ENCODE data around the gene MYBPH.

Gene MYBPH

GRCh38 chr1:203197625-203198024 is 22.0 kb upstream of the MYBPH start:
- H3K4me3 ChIP-seq (replicated peaks; ENCODE audit: low read depth, low read length), result no peak overlapping the region
- peak; percentile 52 for DNase-seq (ENCODE audit: extremely low read depth, low read depth)
- TF ChIP-seq CTCF (IDR thresholded peaks at IDR 0.05; ENCODE audit: low read depth, low read length, missing control alignments), result no peak

- no peak for DNase-seq (ENCODE audit: extremely low read depth, low read depth)
- no peak for TF ChIP-seq CTCF (IDR thresholded peaks at IDR 0.05; ENCODE audit: low read depth, low read length, missing control alignments)
- H3K4me3 ChIP-seq (replicated peaks; ENCODE audit: low read depth, low read length), result no peak overlapping the region
Measured at GRCh38 chr1:203196371-203196770, 20.7 kb upstream of the MYBPH start.

GRCh38 chr1:203190949-203191348 is 15.3 kb upstream of the MYBPH start:
- H3K4me3 ChIP-seq (replicated peaks; ENCODE audit: low read depth, low read length), result no peak overlapping the region
- TF ChIP-seq CTCF (IDR thresholded peaks at IDR 0.05; ENCODE audit: low read depth, low read length, missing control alignments), result no peak
- DNase-seq (ENCODE audit: extremely low read depth, low read depth), result no peak

- DNase-seq (ENCODE audit: extremely low read depth, low read depth), result no peak
- no peak for TF ChIP-seq CTCF (IDR thresholded peaks at IDR 0.05; ENCODE audit: low read depth, low read length, missing control alignments)
- no peak overlapping the region for H3K4me3 ChIP-seq (replicated peaks; ENCODE audit: low read depth, low read length)
Measured at GRCh38 chr1:203189951-203190352, 14.3 kb upstream of the MYBPH start.

GRCh38 chr1:203188686-203189232 is 13.1 kb upstream of the MYBPH start:
- DNase-seq (ENCODE audit: extremely low read depth, low read depth), result no peak
- no peak for TF ChIP-seq CTCF (IDR thresholded peaks at IDR 0.05; ENCODE audit: low read depth, low read length, missing control alignments)
- no peak overlapping the region for H3K4me3 ChIP-seq (replicated peaks; ENCODE audit: low read depth, low read length)

GRCh38 chr1:203187689-203188264 is 12.2 kb upstream of the MYBPH start:
- DNase-seq (ENCODE audit: extremely low read depth, low read depth), result no peak
- no peak overlapping the region for H3K4me3 ChIP-seq (replicated peaks; ENCODE audit: low read depth, low read length)
- TF ChIP-seq CTCF (IDR thresholded peaks at IDR 0.05; ENCODE audit: low read depth, low read length, missing control alignments), result no peak

- H3K4me3 ChIP-seq (replicated peaks; ENCODE audit: low read depth, low read length), result no peak overlapping the region
- no peak for TF ChIP-seq CTCF (IDR thresholded peaks at IDR 0.05; ENCODE audit: low read depth, low read length, missing control alignments)
- no peak for DNase-seq (ENCODE audit: extremely low read depth, low read depth)
Measured at GRCh38 chr1:203187304-203187685, 11.7 kb upstream of the MYBPH start.
